GM19238 (cell line): ENCODE results near the gene NECAB2.

ENCODE experiments used
- DNase-seq: peaks from one replicate; pipeline ENCODE4 v3.0.0; 2011; ENCODE audit warnings: low spot score; ENCODE audit not compliant: insufficient read length

NECAB2 gene

DNA sequence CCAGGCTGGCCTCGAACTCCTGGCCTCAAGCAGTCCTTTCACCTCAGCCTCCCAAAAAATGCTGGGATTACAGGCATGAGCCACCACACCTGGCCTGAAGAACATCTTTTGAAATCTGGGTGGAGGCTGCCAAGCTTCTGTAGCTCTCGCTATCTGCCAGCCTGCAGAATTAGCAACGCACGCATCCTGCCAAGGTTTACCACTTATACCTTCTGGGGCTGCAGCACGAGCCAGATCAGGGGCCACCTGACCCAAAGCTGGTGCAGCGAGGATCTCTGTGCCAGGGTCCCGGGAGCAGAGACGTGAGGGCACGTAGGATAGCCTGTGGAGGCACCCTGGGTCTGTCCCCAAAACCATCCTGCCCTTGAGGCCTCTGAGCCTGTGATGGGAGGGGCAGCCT, 52.3 kb downstream of the NECAB2 start:
- no peak for DNase-seq

DNA sequence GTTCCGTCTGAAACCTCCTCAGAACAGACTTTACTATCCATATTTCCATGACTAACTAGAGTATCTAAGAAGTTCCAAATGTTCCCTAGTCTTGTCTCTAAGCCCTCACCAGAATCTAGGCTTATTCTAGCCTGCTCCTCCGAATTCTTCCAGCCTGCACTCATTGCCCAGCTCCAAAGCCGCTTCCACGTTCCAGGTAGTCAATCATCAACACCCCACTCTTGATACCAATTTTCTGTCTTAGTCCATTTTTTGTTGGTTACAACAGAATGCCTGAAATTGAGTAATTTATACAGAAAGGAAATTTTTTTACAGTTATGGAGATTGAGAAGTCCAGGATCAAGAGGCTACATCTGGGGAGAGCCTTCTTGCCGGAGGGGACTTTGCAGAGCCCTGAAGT, 53.4 kb downstream of the NECAB2 start:
- DNase-seq: no peak

DNA sequence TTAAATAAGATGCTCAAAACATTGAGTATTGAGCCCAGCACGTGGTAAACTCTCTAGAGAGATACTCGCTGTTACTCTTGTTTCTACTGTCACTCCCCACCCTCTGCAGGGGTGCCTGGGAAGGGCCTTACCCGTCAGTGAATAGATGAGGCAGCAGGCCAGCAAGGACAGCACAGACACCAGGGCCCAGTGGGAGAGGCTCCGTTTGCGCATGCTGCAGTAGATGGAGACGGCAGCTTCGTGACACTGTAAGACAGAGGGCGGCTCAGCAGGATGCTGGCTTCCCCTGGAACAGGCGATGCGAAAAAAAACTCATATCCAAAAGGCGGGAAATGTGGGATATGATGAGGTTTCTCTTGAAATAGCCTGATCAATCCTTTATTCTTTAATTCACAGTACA, 54.6 kb downstream of the NECAB2 start:
- DNase-seq: no peak

DNA sequence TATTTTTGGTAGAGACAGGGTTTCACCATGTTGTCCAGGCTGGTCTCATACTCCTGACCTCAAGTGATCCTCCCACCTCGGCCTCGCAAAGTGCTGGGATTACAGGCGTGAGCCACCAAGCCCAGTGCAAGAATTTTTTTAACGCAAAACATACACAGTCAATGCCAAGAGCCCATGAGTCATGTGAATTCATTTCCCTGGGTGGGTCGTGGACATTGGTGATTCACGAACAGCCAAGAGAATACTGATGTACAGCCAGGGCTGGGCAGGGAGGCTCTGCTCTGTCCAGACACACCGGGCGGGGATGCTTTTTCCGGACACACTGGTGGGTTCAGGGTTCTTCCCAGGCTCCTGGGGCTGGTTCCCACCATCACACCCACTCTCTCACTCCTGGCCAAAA, 56.8 kb downstream of the NECAB2 start:
- no peak for DNase-seq

DNA sequence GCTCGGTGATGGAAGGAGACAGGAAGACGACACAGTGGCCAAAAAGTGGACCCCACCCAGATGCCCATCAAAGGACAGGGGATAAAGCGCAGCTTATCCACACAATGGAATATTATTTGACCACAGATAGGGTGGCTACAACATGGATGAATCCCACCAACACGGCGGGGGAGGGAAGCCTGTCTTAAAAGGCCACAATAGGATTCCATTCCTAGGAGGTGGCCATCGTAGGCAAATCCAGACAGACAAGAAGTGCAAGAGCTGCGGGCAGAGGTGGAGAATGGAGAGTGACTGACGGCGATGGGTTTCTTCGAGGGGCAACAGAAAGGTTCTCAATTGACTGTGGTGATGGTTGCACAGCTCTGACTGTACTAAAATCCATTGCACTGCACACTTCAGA, 58.6 kb downstream of the NECAB2 start:
- DNase-seq: no peak

DNA sequence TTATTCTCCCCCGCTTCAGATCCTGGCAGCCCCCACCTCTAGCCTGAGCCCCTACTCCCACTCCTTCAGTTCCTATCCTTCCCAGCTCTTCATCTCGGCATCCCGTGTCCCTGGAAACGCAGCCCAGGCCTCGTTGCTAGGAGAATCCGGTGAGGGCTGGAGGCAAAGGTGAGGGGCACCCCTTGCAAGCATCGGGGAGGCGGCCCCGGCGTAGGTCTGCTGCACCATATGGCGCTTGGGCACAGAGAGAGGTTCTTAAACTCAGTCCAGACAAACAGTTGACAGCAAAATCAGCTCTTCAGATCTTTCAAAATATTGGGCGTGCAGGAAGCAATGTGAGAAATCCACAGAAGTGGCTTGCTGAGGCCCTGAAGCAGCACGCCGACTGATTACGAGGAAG, 59.6 kb downstream of the NECAB2 start:
- DNase-seq: no peak

DNA sequence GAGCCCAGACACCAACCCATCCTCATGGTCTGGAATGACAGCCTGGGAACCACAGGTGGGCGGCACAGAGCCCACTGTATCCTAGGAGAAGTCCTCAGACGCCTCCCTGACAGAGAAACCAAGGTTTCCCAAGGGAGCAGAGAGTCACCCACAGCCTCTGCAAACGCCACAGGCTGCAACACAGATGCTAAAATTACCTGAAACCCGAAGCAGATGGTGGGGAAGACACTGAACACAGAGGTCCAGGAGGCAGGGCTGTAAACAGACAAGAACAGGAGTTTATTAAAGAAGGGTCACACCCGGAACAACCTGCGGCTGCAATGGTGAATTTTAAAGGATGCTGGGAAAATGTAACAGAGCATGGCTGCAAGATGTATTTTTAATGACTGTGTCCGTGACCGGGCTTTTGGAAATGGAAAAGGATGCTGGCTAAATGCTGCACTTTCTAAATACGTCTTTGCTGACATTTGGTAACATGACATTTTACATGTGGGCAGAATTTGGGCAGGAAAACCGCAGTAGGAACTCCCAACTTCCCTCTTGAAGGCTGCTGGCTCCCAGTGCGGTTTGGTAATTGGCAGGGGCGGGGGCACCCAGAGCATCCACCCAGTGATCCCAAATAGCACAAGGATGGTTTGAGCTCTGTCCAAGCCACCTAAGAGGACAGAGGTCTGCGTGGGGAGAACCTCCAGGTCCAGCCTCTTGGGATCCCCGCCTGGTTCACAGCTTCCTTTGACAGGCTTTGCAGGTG, 61.4 kb downstream of the NECAB2 start:
- no peak for DNase-seq

DNA sequence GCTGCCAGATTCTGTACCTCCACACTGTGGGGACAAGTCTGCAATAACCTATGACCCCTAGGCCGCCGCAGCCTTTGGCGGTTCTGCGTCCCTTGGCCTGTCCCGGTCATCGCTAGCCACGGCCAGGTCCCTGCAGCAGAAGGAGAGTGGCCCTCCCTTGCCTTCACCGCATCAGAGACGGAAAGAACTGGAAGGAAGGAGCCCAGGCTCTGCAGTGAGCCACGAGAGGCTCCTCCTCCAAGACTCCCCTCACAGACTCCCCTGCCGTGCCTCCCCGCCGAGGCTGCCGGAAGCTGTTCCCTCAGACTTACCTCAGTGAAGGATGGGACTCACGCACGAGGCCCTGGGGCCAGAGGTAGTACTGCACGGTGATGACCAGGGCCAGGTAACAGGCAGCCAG, 63.5 kb downstream of the NECAB2 start:
- DNase-seq: no peak

DNA sequence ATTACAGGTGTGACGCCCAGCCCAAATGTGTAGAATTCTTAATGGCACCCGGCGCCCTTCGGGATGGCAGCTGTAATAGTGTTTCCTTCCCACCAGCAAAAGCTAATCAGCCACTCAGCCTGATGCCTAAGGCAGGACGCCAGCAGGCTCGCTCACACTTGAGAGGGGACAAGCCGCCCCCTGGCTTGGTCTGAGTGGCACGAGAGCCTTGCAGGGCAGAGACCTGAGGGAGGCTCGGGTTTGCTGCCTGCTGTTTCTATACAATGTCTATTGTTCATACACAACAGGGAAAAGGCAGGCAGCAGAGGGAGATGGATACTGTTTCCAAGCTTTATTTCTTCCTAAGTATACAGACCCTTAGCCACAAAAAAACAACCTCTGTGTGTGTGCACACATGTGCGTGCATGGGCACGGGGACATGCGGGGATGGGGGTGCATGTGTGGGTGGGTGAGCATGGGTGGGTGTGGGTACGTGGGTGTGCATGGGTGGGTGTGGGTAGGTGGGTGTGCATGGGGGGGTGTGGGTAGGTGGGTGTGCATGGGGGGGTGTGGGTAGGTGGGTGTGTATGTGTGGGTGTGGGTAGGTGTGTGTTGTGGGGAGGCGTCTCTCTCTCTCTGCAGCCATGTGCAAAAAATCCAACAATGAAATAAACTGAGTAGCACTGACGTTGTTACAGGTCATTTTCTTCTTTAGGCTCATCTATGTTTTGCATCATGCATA, 64.6 kb downstream of the NECAB2 start:
- DNase-seq: no peak

DNA sequence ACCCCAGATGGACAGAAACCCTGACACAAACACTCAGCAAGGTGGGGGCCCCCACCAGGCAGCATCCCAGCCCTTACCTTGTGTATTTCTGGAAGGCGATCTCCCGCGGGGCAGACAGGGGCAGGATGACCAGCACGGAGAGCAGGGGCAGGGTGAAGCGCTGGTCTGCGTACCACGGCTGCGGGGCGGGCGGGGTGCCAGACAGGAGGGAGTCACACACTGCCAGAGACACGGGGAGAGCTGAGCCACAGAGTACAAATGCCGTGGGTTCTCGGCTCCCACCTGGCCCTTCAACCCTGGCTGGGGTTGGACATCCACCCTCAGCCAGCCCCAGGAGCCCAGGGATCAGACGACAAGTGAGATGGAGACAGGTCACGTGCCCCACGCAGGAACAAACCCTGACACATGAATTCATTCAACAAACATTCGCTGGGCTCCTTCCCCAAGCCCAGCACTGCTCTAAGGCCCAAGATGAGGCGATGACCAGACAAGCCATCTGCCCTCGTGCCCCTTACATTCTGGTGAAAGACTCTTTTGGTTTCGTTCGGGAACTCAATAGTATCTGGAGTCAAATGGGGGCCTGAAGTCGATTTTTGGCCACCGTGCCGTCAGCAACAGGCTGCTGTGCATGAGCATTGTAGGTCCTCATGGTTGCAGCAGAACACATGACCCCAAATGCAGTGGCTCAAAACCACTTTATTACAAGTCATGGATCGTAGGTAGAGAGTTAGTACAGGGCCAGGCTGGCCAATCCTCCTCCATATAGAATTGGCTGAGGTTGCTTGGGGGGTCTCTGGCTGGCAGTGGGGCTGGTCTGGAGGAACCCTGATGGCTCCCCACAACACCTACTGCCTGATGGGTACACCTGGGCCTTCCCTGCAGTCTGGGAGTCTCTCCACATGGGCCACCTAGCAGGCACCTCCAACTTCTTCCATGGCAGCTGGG, 65.5 kb downstream of the NECAB2 start:
- DNase-seq: no peak

DNA sequence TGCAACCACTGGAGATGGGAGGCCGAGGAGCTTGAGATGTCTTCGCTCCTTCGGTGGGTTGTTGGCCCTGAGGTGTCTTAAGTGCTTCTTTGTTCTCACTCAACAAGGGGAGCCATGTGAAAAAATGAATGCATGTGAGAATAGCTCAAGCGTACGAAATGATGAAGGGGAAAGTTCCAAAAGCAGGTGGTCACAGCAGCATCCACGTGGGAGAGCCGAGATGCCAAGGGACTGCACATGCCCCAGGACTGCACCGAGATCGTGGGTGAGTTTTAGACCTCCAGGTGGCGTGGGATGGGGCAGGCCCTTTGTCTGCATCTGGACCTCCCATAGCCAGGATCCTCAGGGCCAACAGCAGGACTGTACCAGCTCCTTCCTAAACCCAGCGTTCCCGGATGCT, 66.5 kb downstream of the NECAB2 start:
- DNase-seq: no peak

DNA sequence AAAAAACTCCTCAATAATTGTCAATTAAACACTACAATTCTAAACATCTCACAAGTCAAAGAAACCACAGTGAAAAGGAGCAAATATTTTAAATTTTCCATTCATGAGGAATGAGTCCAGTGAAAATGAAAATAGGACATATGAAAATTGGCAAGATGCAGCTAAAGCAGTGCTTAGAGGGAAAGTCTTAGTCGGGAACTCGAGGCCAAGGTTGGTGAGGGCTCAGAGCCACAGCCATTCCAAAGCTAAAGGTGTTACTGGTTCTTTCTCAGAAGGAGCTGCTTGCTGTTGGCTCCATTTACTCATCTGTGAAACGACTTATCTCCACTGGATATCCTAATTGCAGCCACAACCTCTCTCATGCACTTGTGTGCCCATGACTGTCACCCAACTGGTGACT, 68.1 kb downstream of the NECAB2 start:
- DNase-seq: no peak

DNA sequence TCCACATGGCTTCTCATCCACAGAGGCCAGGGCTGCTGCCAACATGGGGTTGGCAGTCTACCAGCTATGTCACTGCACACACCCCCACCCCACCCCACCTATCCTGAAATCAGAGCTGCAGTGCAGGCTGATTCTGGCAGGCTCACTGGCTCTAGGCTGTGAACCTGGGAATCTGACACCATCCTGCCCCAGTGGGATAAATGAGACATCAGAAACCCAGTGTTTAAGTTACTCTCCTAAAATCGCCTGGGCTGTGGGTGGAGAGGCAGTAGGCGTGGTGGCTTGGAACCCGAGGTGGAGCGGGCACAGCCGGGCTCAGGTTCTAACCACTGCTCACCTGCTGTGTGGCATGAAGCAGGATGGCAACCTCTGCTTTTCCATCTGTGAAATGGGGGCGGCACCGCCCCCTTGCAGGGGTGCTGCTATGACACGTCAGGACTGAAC, 69.0 kb downstream of the NECAB2 start:
- no peak for DNase-seq

DNA sequence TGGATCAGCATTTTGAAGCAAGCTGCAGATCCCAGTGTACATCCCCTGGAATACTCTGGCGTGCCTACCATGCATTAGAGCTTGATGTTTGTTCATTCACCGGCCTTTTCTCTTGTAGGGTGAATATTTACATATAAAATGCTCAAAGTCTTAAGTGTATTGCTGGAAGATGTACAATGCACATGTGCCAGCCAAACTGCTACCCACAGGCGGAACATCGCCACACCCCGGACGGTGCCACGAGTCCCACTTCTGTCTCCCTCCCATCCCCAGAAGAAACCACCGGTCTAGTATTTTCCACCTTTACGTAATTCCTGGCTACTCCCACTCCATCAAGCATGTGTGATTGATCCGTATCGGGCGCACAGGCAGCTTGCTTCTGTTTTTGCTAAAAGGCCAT, 70.4 kb downstream of the NECAB2 start:
- no peak for DNase-seq

DNA sequence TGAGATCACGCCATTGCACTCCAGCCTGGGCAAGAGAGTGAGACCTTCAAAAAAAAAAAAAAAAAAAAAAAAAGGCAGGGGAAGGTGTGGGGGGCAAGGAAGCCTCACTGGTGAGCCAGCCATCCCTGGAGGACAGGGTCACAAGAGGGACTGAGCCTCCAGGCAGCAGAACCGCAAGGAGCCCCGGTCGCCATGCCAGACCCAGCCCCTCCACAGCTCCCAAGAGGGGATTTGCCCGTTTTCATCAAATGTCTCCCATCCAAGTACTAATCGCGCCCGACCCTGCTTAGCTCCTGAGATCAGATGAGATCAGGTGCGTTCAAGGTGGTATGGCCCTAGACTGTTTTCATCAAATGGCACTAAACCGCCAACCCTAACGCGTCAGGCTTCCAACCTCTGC, 71.7 kb downstream of the NECAB2 start:
- DNase-seq: no peak

DNA sequence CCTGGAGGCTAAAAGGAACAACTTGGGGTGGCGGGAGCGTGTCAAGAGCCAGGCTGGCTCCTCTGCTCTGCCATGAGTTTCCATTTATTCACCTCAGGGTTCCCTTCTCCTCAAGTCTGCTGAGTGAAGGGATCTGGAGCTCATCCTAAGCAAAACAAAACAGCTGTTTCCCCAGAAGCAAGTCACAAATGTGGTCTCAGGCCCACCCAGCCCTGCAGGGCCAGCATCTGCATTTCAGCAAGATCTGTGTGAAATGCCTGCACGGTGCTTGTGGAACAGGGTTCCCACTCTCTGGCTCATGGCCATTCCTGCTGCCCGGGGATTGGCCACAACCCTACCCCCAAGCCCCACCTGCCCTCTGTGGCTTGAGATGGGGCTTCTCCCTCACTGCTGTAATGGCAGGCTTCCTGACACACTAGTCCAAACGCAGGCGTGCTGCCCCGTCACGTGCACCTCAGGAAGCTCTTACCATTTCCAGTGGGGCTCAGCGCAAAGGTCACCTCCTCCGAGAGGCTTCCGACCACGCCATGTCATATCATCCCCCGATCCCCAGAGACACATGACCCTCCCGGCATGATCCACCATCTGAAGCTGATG, 72.3 kb downstream of the NECAB2 start:
- DNase-seq: no peak

DNA sequence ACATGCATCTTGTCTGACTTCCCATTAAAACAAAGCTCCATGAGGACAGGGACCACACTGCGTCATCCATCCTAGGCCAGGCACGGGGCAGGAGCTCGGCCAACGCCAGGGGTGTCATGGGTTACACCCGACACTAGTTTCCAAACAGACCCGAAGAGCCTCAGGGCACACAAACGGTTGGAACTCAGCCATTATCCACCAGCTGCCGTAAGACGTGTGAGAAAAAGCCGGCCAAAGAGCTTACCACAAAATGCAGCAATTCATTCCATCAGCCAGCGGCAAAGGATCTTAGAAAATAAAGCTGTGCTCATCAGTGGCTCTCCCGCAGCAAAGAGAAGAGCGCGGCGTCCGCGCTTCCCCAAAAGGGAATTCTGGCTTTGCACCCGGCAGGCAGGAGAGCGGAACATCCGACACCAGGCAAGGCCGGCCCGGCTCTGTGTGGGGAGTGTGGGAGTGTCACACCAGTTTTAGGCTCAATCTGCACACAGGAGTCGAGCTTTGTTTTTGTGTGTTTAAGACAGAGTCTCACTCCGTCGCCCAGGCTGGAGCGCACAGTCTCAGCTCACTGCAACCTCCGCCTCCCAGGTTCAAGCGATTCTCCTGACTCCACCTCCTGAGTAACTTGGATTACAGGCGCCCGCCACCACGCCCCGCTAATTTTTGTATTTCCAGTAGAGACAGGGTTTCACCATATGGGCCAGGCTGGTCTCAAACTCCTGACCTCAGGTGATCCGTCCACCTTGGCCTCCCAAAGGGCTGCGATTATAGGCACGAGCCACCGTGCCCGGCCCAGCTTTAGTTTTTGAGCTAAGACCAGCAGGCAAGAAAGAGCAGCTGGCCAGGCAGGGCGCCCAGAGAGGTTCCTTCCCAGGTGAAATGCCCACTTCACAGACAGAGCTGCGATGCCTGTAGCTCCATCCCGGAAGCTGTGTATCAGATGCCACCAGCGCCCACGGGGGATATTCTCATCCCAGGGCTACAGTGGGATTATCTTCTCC, 73.1 kb downstream of the NECAB2 start:
- DNase-seq: no peak

DNA sequence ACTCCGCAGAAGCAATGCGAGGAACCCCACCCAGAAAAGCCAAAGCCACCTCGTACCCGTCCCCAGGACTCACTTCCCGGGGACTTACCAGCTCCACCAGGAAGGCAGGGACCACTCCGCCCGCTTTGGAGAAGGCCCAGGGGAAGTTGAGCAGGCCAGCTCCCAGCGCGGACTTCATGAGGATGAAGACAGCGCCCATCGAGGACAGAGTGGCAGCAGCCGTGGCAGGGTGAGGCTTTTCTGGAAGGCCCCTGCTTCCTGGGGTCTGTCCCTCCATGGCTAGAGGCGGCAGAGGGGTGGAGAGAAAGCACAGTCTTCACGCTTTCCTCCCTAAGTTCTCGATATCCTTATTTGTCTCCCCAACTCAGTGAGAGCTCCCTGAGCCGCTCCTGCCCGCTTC, 73.8 kb downstream of the NECAB2 start:
- no peak for DNase-seq

DNA sequence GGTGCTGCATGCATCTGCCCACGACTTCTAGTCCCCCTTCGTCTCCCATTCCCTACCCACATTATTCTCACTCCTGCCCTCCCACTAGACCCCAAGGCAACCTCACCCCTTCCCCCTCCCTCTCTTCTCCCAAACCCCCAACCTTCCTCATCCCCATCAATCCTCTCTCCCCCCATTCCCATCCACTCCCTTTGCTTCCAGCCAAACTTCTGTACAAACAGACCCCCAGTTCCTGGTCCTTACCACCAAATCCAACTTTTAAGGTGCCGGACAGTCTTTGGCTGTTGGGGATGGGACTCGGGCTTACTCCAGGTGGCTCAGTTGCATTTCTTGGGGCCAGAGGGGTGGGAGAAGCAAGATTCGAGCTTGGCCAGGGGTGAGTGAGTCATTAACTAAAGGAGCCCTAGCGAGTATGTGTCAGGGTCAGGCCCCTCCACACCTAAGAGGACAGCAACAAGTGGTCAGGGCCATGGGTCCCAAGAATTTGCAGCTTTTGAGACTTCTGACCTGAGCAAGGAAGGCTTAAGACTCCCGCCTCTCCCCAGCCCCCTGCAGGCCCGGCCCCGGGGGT, 74.3 kb downstream of the NECAB2 start, which contains the start of gene SLC38A8:
TSS of gene SLC38A8 (minus strand) at position 488 of the 571 bp plus-strand sequence. CDS start 638 bp downstream, outside the sequence.
- DNase-seq: no peak
